KMS-11 (cell line): ENCODE measurements around the gene MOV10L1.

Source experiments
- H2AFZ ChIP-seq: fragments of 200-600 bp; sonication (generic); 2 replicates; pipeline ENCODE4 v1.6.1; 2016; ENCODE audit warnings: antibody characterized with exemption, mixed run types, low read depth
- H3K27ac ChIP-seq: fragments of 200-600 bp; sonication (generic); 2 replicates; pipeline ENCODE4 v1.6.1; 2016; ENCODE audit warnings: mild to moderate bottlenecking, mixed run types
- H3K27me3 ChIP-seq: fragments of 200-600 bp; sonication (generic); 2 replicates; pipeline ENCODE4 v1.6.1; 2017; ENCODE audit warnings: mild to moderate bottlenecking, low read depth, mixed run types, moderate library complexity; ENCODE audit not compliant: insufficient read depth
- H3K36me3 ChIP-seq: fragments of 200-600 bp; sonication (generic); 2 replicates; pipeline ENCODE4 v1.6.1; 2017; ENCODE audit warnings: mild to moderate bottlenecking, mixed run types; ENCODE audit not compliant: insufficient read depth
- H3K4me1 ChIP-seq: fragments of 200-600 bp; sonication (generic); 2 replicates; pipeline ENCODE4 v1.6.1; 2016; ENCODE audit warnings: mild to moderate bottlenecking, low read depth, mixed run types; ENCODE audit not compliant: poor library complexity, severe bottlenecking
- H3K4me2 ChIP-seq: fragments of 200-600 bp; sonication (generic); 2 replicates; pipeline ENCODE4 v1.7.0; 2016; ENCODE audit warnings: mild to moderate bottlenecking, mixed run types
- H3K4me3 ChIP-seq: fragments of 200-600 bp; sonication (generic); IDR thresholded peaks from 2 replicates; pipeline ENCODE4 v1.6.1; 2017; ENCODE audit warnings: low read depth, low read length, mixed read lengths; ENCODE audit not compliant: insufficient read depth
- H3K79me2 ChIP-seq: fragments of 200-600 bp; sonication (generic); 2 replicates; pipeline ENCODE4 v1.6.1; 2016; ENCODE audit warnings: low read depth, mixed run types; ENCODE audit not compliant: insufficient read depth
- H3K9ac ChIP-seq: fragments of 200-600 bp; sonication (generic); 2 replicates; pipeline ENCODE4 v1.6.1; 2016; ENCODE audit warnings: mild to moderate bottlenecking, mixed run types
- H4K20me1 ChIP-seq: fragments of 200-600 bp; sonication (generic); 2 replicates; pipeline ENCODE4 v1.6.1; 2016; ENCODE audit warnings: mild to moderate bottlenecking, mixed run types; ENCODE audit not compliant: insufficient read depth
- CTCF ChIP-seq: fragments of 200-600 bp; sonication (generic); conservative IDR thresholded peaks from 2 replicates; pipeline ENCODE4 v1.6.1; 2017; ENCODE audit warnings: low read depth, mild to moderate bottlenecking, antibody characterized with exemption, low read length, moderate library complexity, mixed read lengths

Gene MOV10L1

DNA sequence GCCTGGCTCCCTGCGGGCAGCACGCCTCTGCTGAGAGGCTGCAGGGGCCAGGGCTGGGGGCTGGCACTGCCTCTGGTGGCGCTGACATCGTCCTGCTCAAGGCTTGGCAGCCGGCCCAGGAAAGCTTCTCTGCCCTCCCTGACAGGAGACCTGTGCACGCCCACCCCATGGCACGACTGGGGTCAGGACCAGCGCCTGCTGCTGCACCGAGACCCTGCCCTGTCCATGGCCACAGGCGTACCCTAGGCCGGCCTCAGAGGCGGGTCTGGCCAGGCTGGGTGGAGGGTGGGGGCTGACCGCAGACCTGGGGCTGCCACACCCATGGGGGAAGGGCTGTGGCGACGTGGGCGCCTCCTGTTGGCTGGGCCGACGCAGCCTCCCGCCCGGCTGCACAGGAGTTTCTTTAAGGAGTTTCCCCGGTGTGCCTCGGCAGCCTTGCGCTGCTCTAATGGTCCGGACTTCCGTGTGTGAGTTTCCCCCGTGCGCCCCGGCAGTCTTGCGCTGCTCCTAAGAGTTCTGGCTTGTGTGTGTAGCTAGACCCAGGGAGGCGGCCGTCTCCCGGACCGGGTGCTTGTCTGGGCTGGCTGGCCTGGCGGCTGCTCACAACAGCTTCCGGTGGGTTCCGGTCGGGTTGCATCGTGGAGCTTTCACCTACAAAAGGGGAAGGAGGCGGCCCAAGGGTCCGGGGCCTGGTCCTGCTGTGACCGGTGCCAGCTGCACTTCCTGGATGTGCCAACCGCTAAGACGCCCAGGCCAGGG is 100.6 kb downstream of the MOV10L1 start:
- TF ChIP-seq CTCF, result no peak; the same call in none of the 2 replicates
- no peaks in the 10 kb centered on the region for H3K27me3 ChIP-seq
- H4K20me1 ChIP-seq, result no peaks in the 10 kb centered on the region
- H3K9ac ChIP-seq, result peak overlapping the region; percentile 93
- H3K4me3 ChIP-seq, result no peak overlapping the region
- H2AFZ ChIP-seq, result no peak overlapping the region
- peak overlapping the region; percentile 95 for H3K27ac ChIP-seq
- H3K79me2 ChIP-seq, result peaks cover 36% of the 10 kb centered on the region
- H3K4me1 ChIP-seq, result peaks cover 42% of the 10 kb centered on the region
- peak overlapping the region; percentile 91 for H3K4me2 ChIP-seq
- no peaks in the 10 kb centered on the region for H3K36me3 ChIP-seq

DNA sequence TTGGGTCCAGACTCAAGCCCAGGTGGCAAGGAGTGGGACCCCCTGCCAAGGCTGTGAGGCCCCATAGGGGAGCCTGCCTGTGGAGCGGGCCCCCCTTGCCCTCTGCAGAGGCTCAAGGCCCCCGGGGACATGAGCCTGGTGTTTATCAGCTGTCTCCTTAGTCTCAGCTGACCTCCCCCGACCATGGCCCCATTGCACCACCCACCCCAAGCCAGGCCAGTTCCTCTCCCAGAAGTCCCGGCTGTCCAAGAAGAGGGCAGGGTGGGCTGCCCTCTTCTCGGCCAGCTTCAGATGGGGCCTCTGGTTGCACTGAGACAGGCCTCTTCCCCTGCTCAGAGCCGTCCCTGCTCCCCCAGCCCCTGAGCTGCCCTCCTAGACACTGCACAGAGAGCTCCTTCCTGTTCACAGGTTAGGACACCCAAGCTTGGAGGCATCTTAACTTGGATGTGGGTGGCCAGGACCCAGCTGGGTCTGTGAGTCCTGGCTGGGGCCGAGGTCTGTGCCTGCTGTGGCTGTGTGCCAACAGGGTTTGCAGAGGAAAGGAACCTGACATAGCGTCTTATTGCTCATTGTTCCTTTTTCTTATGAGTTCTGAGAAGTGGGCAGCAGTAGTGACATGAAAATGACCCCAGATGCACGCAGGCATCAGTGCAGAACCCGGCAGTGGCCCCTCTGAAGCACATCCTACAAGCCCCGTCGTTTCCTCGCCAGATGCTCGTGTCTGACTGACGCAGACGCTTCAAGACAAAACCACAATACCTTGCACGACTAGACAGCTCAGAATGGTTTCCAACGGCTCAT is 101.3 kb downstream of the MOV10L1 start:
- H3K4me3 ChIP-seq, result no peak overlapping the region
- peak overlapping the region; percentile 95 for H3K27ac ChIP-seq
- TF ChIP-seq CTCF, result no peak
- H3K79me2 ChIP-seq, result peaks cover 36% of the 10 kb centered on the region
- no peak overlapping the region for H2AFZ ChIP-seq
- peak overlapping the region; percentile 91 for H3K4me2 ChIP-seq
- peaks cover 42% of the 10 kb centered on the region for H3K4me1 ChIP-seq
- no peaks in the 10 kb centered on the region for H3K27me3 ChIP-seq
- H4K20me1 ChIP-seq, result no peaks in the 10 kb centered on the region
- peak overlapping the region; percentile 93 for H3K9ac ChIP-seq
- H3K36me3 ChIP-seq, result no peaks in the 10 kb centered on the region

DNA sequence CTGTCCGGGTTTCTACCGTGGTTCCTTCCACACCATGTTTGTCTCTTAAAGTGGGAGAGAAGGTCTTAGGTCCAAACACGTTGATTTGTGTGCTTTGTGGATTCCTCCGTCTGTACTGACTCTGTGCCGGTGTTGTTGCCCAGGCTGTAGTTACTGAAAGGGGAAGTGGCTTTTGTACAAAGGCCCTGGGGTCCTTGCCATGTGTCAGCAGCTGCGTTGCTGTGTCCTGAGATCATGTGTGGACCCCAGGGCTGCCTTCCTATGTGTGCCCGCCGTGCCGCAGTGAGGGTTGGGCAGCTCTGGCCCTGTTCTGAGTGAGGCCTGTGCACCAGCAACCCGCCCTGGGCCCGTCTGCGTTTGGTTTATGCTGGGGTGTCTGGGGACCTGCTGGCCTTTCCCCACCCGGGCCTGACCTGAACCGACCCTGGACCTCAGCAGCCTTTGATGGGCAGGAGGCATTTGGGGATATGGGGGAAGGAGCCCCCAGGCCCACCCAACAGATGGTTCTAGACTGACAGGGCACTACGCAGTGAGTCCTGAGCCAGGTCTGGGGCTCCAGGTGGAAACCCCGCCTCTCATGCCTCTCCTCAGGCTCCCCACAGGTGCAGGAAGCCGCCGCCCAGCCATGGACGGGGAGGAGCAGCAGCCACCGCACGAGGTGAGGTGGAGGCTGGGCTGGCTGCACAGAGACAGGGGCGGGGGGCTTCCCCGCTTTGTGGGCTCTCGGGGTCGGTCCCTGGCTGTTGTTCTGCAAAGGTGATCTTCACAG is 102.8 kb downstream of the MOV10L1 start:
- H3K27ac ChIP-seq, result peak overlapping the region; percentile 95; the same call in 1 of the 2 replicates
- peak overlapping the region; percentile 91; the same call in 1 of the 2 replicates for H3K4me2 ChIP-seq
- no peaks in the 10 kb centered on the region for H3K36me3 ChIP-seq
- no peak overlapping the region for H3K9ac ChIP-seq
- no peak overlapping the region for H2AFZ ChIP-seq
- H3K4me1 ChIP-seq, result peaks cover 38% of the 10 kb centered on the region
- H4K20me1 ChIP-seq, result no peaks in the 10 kb centered on the region
- no peak for TF ChIP-seq CTCF
- H3K27me3 ChIP-seq, result no peaks in the 10 kb centered on the region
- H3K79me2 ChIP-seq, result peaks cover 22% of the 10 kb centered on the region
- no peak overlapping the region for H3K4me3 ChIP-seq

DNA sequence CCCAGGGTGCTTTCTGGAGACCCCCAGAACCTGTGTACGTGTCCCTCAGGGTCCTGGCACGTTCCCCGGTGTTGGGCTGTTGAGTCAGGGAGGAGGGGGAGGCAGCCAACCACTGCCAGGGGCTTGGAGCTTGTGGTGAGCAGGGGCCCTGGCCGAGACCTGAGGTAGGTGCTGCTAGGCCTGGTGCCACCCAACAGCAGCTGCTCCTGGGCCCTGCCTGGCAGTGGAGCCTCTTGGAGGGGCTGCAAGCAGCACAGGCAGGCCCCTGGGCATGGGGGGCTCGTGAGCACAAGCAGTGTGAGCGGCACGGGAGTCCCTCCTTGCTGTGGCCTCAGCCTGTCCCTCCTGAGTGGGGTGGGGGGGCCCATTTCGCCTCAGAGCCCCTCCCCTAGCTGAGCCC is 103.8 kb downstream of the MOV10L1 start:
- Histone ChIP-seq H3K4me1 (peaks cover 28% of the 10 kb centered on the region), H3K79me2 (peaks cover 13% of the 10 kb centered on the region; the same call in 1 of the 2 replicates)
- TF ChIP-seq CTCF, result no peak

More for the DNA sequence above, 103.8 kb downstream of the MOV10L1 start:
- Histone ChIP-seq H3K9ac (no peak overlapping the region), H3K27ac (no peak overlapping the region), H3K4me3 (no peak overlapping the region), H3K4me2 (no peak overlapping the region), H4K20me1 (no peaks in the 10 kb centered on the region), H3K36me3 (no peaks in the 10 kb centered on the region), H3K27me3 (no peaks in the 10 kb centered on the region), H2AFZ (no peak overlapping the region)
